Aorta (tissue), 5 donors: ENCODE data around the gene SYNDIG1. TPM values are rescaled to one million over a fixed set of nuclear protein-coding genes. Genes with fewer than 3 reads are reported as not detected.

ENCODE experiments used
- ATAC-seq: fragments of 200-7000 bp; cut with Tn5 transposase; one replicate; pipeline ENCODE4 v1.9.1; 2022; ENCODE audit warnings: moderate library complexity; ENCODE audit not compliant: low FRiP score
- DNase-seq, 2 donors: peaks; one replicate each; pipeline ENCODE4 v3.0.0-alpha.2; 2020
- H3K27ac ChIP-seq, 2 donors: one replicate each; pipeline ENCODE4 v1.5.1; 2013; ENCODE audit warnings: low read length in 2 of 2, mild to moderate bottlenecking in 2 of 2, moderate library complexity in 2 of 2, control low read depth in 1 of 2, inconsistent platforms in 1 of 2, low read depth in 1 of 2
- H3K27me3 ChIP-seq, 2 donors: one replicate each; pipeline ENCODE4 v1.6.1; 2013; ENCODE audit warnings: control low read depth in 1 of 2, low read length in 1 of 2, mild to moderate bottlenecking in 1 of 2, moderate library complexity in 1 of 2; ENCODE audit not compliant: insufficient read depth in 2 of 2, control insufficient read depth in 1 of 2
- H3K36me3 ChIP-seq, 2 donors: one replicate each; pipeline ENCODE4 v1.6.1; 2013; ENCODE audit warnings: control low read depth in 1 of 2, low read length in 1 of 2, mild to moderate bottlenecking in 1 of 2; ENCODE audit not compliant: insufficient read depth in 2 of 2, control insufficient read depth in 1 of 2
- H3K4me1 ChIP-seq, 2 donors: one replicate each; pipeline ENCODE4 v1.6.1; 2013; ENCODE audit warnings: low read length in 2 of 2, control low read depth in 1 of 2, mild to moderate bottlenecking in 1 of 2, moderate library complexity in 1 of 2; ENCODE audit not compliant: insufficient read depth in 2 of 2, control insufficient read depth in 1 of 2
- H3K4me3 ChIP-seq, 2 donors: one replicate each; pipeline ENCODE4 v1.5.1; 2013; ENCODE audit warnings: low read length in 2 of 2, control low read depth in 1 of 2, mild to moderate bottlenecking in 1 of 2
- H3K9me3 ChIP-seq: one replicate; pipeline ENCODE4 v1.6.1; 2013; ENCODE audit warnings: mild to moderate bottlenecking, low read length; ENCODE audit not compliant: control insufficient read depth
- WGBS, 2 donors: extraction: QIAGEN DNeasy Blood & Tissue Kit; methylation state at CpG; one replicate each; pipeline ENCODE4 v1.1.7; 2013; 5-methylcytosine and 5-hydroxymethylcytosine counted together
- intact Hi-C, 2 donors: fragments of 100-400 bp; cut with DNase I; formaldehyde crosslinking; loops; one replicate each; pipeline versions ENCODE4 v1.14.2 to v1.15.0; 2022
- polyA plus RNA-seq, 2 donors: library from polyadenylated mRNA; stranded (reverse); fragments of 200-250 nt; gene quantifications; one replicate each; pipeline ENCODE4 v1.2.3, GENCODE V29; 2013
- total RNA-seq, 2 donors: library from RNA; stranded (reverse); fragmentation: NEBNext Ultra II Directional; extraction: Animal tissue kit (Norgen Biotek cat#: 25700); gene quantifications; one replicate each; pipeline ENCODE4 v1.2.1, GENCODE V29; 2021
- donor health status: healthy with polysubstance abuse.
- donor health status: Bipolar disorder and iron deficiency.
- donor health status: DM: no; HTN: no; CAD: no.
- donor health status: DM: no; HTN: no; CAD: no.
- donor health status: DM: yes; HTN: yes; CAD: no.

SYNDIG1 gene
- total and polyA plus RNA-seq, 4 donors, result 1.2 to 6.2 (median 2.9) TPM

DNA sequence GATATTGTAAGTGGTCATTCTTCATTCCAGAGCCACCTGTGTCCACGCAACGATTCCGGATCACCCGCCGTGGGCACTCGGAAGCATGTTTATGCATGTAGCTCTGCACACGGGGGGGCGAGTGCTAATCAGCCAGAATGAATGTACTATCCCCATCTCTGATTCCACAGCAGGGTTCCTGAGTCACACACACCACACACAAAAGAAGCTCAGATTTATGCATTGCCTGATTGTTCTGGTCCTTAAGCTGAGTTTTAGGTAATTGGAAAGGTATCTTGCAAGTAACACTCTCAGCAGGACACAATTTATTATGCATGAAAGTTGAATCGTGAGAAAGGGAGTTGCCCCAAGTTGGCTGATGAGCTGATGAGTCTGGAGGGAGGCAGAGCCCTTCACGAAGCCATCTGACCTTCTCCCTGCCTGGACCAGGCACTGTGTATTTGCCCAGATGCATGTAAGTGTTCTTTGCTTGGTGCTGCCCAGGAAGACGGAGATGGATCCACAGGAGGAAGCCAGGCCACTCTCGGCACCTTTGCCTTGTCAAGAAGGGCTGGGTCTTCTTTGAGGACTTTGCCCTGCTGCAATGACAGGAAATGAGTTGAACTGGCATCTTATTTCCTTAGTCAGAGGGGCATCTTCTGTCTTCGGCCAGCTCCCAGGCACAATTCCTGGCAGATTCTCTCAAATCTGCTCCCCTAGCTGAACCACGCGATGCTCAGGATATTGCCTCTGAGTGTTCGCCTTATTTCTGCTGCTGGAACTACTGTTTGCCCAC is 141.1 kb downstream of the SYNDIG1 start:
- Histone ChIP-seq H3K4me3 (no peak overlapping the region), H3K27ac (no peak overlapping the region), H3K27me3 (no peaks in the 10 kb centered on the region), H3K4me1 (no peaks in the 10 kb centered on the region), H3K36me3 (no peaks in the 10 kb centered on the region), H3K9me3 (no peaks in the 10 kb centered on the region)
- no peak for ATAC-seq
- DNase-seq, result no peak
- 93 to 94% methylated on average over 16 of the region's 16 CpGs for WGBS, 2 donors
- intact Hi-C loops, result no loop called here

DNA sequence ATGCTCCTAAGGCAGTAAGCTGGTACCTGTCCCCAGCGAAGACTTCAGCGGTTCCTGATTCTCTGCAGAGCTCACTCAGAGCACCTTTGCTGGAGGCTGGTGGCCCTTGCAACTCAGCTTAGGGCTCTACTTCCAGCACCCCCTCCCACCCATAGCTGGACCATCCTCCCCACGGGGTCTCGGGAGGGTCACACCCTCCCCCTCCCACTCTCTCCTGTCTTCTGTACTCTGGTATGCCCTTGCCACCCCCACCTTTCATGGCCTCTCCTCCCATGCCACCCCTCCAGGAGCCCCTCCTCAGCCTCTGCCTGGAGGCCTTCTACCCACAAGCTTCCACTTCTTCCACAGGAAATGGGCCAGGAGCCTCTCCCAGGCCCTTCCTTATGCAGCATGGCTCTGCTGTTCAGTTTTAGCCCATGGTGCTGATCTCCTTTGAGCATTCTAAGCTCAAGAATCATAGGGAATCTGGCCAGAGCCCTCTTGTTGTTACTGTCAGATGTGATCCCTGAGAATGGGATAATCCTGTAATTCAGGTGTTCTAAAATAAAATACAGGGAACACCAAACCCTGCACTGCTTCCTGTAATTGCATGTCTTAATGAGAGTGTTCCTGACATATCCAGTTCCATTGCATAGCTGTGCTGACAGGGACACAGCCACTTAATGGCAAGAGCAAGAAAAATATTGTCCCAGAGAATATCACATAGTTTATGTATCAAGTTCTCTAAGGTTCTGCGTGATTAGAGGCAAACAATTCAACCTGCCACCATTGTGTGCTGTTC is 142.1 kb downstream of the SYNDIG1 start:
- H3K27ac ChIP-seq, result no peak overlapping the region
- H3K36me3 ChIP-seq, result no peaks in the 10 kb centered on the region
- no peaks in the 10 kb centered on the region for H3K4me1 ChIP-seq
- intact Hi-C loops, result no loop called here
- ATAC-seq (no peak), DNase-seq (no peak)
- no peaks in the 10 kb centered on the region for H3K27me3 ChIP-seq
- WGBS, 2 donors, result 94% methylated on average over 5 of the region's 5 CpGs
- H3K9me3 ChIP-seq, result no peaks in the 10 kb centered on the region
- no peak overlapping the region for H3K4me3 ChIP-seq

DNA sequence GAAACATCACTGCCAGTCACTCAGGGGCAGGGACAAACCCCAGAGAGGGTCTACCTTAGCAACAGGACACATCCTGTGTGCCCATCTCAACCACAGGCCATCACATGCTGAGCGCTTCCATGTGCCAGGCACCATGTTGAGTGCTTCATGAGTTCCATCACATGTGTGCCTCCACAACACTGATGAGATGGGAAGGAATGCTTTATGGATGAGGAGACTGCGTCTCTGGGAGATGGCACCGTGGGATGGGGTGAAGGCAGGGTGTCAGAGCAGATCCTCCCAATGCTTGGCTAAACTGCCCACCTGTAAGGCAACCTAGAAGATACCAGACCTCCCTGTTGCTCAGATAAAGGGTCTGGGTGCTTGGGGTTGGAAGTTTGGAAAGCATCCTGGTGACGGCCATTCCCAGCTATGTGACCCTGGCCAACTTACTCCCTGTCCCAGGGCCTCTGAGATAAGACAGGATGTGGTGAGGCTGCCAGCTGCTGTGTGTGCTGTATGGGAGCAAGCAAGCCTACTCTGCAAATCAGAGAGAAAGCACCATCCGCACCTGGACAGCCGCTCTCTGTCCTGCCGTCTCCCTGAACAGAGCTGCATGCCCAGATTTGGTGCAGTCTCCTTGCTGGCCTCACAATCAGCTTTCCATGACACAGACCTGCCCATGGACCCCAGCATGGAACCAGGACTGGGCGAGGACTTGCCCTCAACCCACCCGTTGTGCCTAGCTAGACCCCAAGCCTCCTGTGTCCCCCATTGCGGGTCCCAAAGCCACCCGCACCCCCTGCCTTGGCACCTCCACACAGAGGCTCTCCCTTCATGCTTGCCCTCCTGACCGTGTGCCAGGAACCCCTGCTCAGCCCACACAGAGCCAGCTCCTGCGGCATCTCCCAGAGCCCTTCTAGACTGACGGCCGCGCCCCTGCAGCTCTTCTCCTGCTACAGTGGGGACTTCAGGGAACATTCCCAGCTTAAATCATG is 143.7 kb downstream of the SYNDIG1 start:
- WGBS, 2 donors, result 82 to 89% methylated on average over 16 of the region's 16 CpGs
- no peak for DNase-seq
- Histone ChIP-seq H3K4me3 (no peak overlapping the region), H3K27me3 (no peaks in the 10 kb centered on the region), H3K27ac (no peak overlapping the region), H3K36me3 (no peaks in the 10 kb centered on the region), H3K9me3 (no peaks in the 10 kb centered on the region), H3K4me1 (no peaks in the 10 kb centered on the region)
- intact Hi-C loops, result no loop called here
- ATAC-seq, result no peak

DNA sequence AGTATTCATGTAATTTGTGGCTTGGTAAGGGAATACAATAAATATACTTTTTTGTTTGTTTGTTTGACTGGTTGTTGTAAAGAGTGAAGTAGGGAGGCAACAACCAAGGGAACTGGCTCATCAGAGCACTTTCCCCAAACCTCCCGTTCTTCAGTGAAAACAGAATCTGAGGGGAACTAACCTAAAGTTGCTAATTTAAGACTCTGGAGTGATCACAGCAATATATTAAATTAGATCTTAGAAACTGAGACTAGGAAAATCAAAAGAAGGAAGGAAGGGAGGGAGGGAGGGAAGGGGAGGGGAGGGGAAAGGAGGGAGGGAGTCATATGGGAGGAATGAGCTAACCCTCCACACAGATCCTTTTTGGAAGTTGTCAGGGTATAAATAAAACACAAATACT is 144.9 kb downstream of the SYNDIG1 start:
- ATAC-seq, result no peak
- intact Hi-C loops, result no loop called here
- WGBS, 2 donors, result 85 to 93% methylated on average over 1 of the region's 1 CpG
- Histone ChIP-seq H3K27me3 (no peaks in the 10 kb centered on the region), H3K4me1 (no peaks in the 10 kb centered on the region), H3K36me3 (no peaks in the 10 kb centered on the region), H3K4me3 (no peak overlapping the region), H3K27ac (no peak overlapping the region), H3K9me3 (no peaks in the 10 kb centered on the region)
- no peak for DNase-seq

DNA sequence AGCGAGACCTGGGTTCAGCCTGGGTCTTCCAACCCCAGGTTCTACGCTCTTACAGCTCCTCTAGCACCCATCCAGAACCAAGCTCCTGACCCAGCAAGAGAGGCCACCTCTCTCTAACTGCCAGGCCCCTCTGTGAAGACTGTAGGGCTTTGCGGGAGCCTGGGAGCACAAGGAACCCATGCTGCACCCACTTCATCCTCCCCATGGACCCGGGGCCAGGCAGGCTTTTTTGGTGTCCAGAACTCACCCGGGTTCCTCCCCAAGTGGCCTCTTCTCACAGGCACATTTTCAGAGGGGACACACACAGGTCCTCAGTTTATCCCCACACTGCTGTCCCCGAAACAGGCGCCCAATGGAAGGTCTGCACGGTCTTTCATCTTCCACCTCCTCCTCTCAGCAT is 145.9 kb downstream of the SYNDIG1 start:
- no peak overlapping the region for H3K4me3 ChIP-seq
- H3K4me1 ChIP-seq, result no peaks in the 10 kb centered on the region
- no peaks in the 10 kb centered on the region for H3K9me3 ChIP-seq
- H3K36me3 ChIP-seq, result no peaks in the 10 kb centered on the region
- no peak for ATAC-seq
- H3K27me3 ChIP-seq, result no peaks in the 10 kb centered on the region
- intact Hi-C loops, result no loop called here
- DNase-seq, result no peak
- no peak overlapping the region for H3K27ac ChIP-seq
- WGBS, 2 donors, result 94 to 95% methylated on average over 8 of the region's 8 CpGs

DNA sequence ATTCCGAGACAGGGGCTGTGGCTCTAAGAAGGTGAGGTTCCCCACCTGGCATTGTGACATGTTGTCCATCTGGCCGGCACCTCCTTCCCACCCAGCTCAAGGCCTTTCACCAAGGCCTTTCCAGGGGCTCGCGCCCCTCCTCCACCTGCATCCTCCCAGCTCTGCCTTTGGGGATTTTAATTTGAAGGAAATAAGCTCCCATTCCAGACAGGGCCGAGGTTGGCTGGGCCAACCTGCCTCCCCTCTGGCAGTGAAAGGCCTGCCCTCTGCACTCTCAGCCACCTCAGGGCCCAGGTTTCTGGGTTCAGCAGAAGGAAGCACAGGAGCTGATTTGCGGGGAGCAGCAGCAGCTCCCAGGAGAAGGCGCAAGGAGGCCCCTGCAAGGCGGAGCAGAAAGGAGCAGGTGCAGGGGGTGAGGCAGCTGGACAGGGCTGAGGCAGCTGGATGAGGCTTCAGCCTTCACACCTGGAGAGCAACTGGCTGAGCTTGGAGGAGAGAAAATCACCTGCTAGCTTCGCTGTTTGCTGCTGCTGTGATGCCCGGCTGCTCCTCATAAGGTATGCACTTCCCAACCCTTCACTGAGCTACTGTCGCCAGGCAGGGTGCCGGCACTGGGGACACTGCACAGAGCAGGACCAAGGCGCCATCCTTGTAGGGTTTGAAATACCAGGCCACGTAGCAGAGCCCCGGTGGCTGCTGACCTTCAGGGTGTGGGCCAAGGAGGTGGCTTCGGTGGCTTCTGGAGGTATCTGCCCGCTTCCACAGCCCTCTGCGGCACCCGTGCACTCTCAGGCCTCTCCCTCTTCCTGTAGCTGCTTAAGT is 147.0 kb downstream of the SYNDIG1 start:
- H3K4me1 ChIP-seq, result no peaks in the 10 kb centered on the region
- ATAC-seq (no peak), DNase-seq (no peak)
- H3K27ac ChIP-seq, result no peak overlapping the region
- H3K36me3 ChIP-seq, result no peaks in the 10 kb centered on the region
- 94 to 95% methylated on average over 19 of the region's 19 CpGs for WGBS, 2 donors
- intact Hi-C loops, result no loop called here
- H3K4me3 ChIP-seq, result no peak overlapping the region
- no peaks in the 10 kb centered on the region for H3K9me3 ChIP-seq
- H3K27me3 ChIP-seq, result no peaks in the 10 kb centered on the region

DNA sequence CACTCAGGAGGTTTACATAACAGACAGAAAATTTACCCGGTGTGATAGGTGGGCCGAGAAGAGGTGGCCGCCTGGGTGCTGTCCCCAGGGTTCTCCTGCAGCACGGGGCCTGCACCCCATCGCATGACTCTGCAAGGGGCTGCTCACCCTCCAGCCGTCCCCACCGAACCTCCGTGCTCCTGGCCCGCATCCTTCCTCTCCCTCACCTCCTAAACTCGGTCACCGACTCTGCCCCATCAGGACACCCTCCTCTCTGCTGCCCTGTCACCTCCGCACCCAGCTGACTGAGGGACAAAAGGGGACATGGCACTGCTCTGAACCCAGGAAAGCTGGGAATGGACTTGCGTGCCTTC is 147.6 kb downstream of the SYNDIG1 start:
- no peak for ATAC-seq

More for the DNA sequence above, 147.6 kb downstream of the SYNDIG1 start:
- Histone ChIP-seq H3K4me1 (no peaks in the 10 kb centered on the region), H3K36me3 (no peaks in the 10 kb centered on the region), H3K4me3 (no peak overlapping the region), H3K27me3 (no peaks in the 10 kb centered on the region), H3K9me3 (no peaks in the 10 kb centered on the region), H3K27ac (no peak overlapping the region)
- intact Hi-C loops, result no loop called here
- no peak for DNase-seq
- 89% methylated on average over 13 of the region's 13 CpGs for WGBS, 2 donors
